Keratinocyte (primary cell): ENCODE results near the gene MOSMO. TPM values are rescaled to one million over a fixed set of nuclear protein-coding genes. Genes with fewer than 3 reads are reported as not detected.

Source experiments
- DNase-seq: peaks from one replicate; pipeline ENCODE4 v3.0.0-alpha.2; 2011; ENCODE audit warnings: low read depth, missing footprints, low spot score
- FAIRE-seq: peaks from 2 replicates; lab custom pipeline; 2011; peaks lifted over from hg19 to GRCh38; lab: Jason Lieb, UNC
- H2AFZ ChIP-seq: 2 replicates; pipeline ENCODE4 v1.6.0; 2012; ENCODE audit warnings: low read length, control low read depth, inconsistent platforms; ENCODE audit not compliant: control insufficient read depth
- H3K27ac ChIP-seq: 2 replicates; pipeline ENCODE4 v1.5.1; 2011; ENCODE audit warnings: low read length; ENCODE audit not compliant: control insufficient read depth, insufficient read depth
- H3K27me3 ChIP-seq: 3 replicates; pipeline ENCODE4 v1.6.0; 2011; ENCODE audit warnings: low read length; ENCODE audit not compliant: control insufficient read depth, insufficient read depth; ENCODE audit errors: extremely low read depth
- H3K36me3 ChIP-seq, 2 experiments: 2 replicates in 1 of 2; 3 replicates in 1 of 2; pipeline ENCODE4 v1.5.1; 2011; ENCODE audit warnings: low read length in 2 of 2, mild to moderate bottlenecking in 1 of 2; ENCODE audit not compliant: control insufficient read depth in 2 of 2, insufficient read depth in 2 of 2; ENCODE audit errors: extremely low read depth in 1 of 2
- H3K4me1 ChIP-seq: 3 replicates; pipeline ENCODE4 v1.5.1; 2011; ENCODE audit warnings: low read length; ENCODE audit not compliant: control insufficient read depth, insufficient read depth; ENCODE audit errors: extremely low read depth
- H3K4me2 ChIP-seq: 3 replicates; pipeline ENCODE4 v1.6.0; 2011; ENCODE audit warnings: low read depth, low read length; ENCODE audit not compliant: control insufficient read depth, insufficient read depth; ENCODE audit errors: extremely low read depth
- H3K4me3 ChIP-seq, 3 experiments: fragments of 200-600 bp in 1 of 3; sonication (generic) in 1 of 3; 2 replicates in 2 of 3; 3 replicates in 1 of 3; pipeline ENCODE4 v1.5.1; 2011 to 2016; ENCODE audit warnings: low read length in 3 of 3, mild to moderate bottlenecking in 3 of 3, control low read depth in 2 of 3, inconsistent platforms in 1 of 3, low read depth in 1 of 3, mixed read lengths in 1 of 3, mixed run types in 1 of 3, moderate library complexity in 1 of 3; ENCODE audit not compliant: control insufficient read depth in 2 of 3, insufficient read depth in 2 of 3; ENCODE audit errors: extremely low read depth in 1 of 3
- H3K79me2 ChIP-seq: 2 replicates; pipeline ENCODE4 v1.6.0; 2012; ENCODE audit warnings: low read length; ENCODE audit not compliant: control insufficient read depth, insufficient read depth
- H3K9ac ChIP-seq: 3 replicates; pipeline ENCODE4 v1.6.0; 2011; ENCODE audit warnings: low read length; ENCODE audit not compliant: control insufficient read depth, insufficient read depth; ENCODE audit errors: extremely low read depth
- H3K9me1 ChIP-seq: 3 replicates; pipeline ENCODE4 v1.6.0; 2011; ENCODE audit warnings: low read length; ENCODE audit not compliant: control insufficient read depth, insufficient read depth; ENCODE audit errors: extremely low read depth
- H3K9me3 ChIP-seq: 2 replicates; pipeline ENCODE4 v1.5.1; 2012; ENCODE audit warnings: low read depth, low read length; ENCODE audit not compliant: control insufficient read depth
- H4K20me1 ChIP-seq: 3 replicates; pipeline ENCODE4 v1.6.0; 2011; ENCODE audit warnings: low read length; ENCODE audit not compliant: control insufficient read depth, insufficient read depth; ENCODE audit errors: extremely low read depth
- EZH2 ChIP-seq: IDR thresholded peaks from one replicate; pipeline ENCODE4 v1.6.1; 2012; ENCODE audit warnings: inconsistent platforms, mild to moderate bottlenecking, low read length, moderate library complexity
- dilution Hi-C: fragments of 300-500 bp; cut with MboI; formaldehyde crosslinking; loops from one replicate; pipeline ENCODE4 v1.7.0; 2020; ENCODE audit warnings: low sequenced_read_pairs; ENCODE audit not compliant: extremely low pct_ligation_motif_present
- polyA plus RNA-seq, 5 experiments: library from polyadenylated mRNA; depleted of rRNA in 3 of 5; stranded (reverse) in 3 of 5; stranded (forward) in 1 of 5; unstranded in 1 of 5; fragments of >200 nt; gene quantifications; 1 replicate in 1 of 5; 2 replicates in 3 of 5; 3 replicates in 1 of 5; pipeline versions ENCODE4 v1.2.1 to v1.2.3, GENCODE V29; 2011 to 2012; ENCODE audit warnings: missing spikeins in 2 of 5, low read depth in 1 of 5, low replicate concordance in 1 of 5
- TF ChIP-seq, protein P1 (sequence below), 3 experiments: IDR thresholded peaks in 1 of 3; conservative IDR thresholded peaks in 1 of 3; optimal IDR thresholded peaks in 1 of 3; 2 replicates in 2 of 3; 3 replicates in 1 of 3; pipeline versions ENCODE3 to v1.5.1; 2011; ENCODE audit warnings: low read length in 3 of 3, mild to moderate bottlenecking in 3 of 3, moderate library complexity in 2 of 3, control low read depth in 1 of 3, inconsistent platforms in 1 of 3; ENCODE audit not compliant: insufficient read depth in 2 of 3; ENCODE audit errors: extremely low read depth in 1 of 3

MOSMO gene
- polyA plus RNA-seq, 1 donor (not counting 4 experiments of a cell fraction or from before 2014, with no cell fraction given): 26.2 TPM

DNA sequence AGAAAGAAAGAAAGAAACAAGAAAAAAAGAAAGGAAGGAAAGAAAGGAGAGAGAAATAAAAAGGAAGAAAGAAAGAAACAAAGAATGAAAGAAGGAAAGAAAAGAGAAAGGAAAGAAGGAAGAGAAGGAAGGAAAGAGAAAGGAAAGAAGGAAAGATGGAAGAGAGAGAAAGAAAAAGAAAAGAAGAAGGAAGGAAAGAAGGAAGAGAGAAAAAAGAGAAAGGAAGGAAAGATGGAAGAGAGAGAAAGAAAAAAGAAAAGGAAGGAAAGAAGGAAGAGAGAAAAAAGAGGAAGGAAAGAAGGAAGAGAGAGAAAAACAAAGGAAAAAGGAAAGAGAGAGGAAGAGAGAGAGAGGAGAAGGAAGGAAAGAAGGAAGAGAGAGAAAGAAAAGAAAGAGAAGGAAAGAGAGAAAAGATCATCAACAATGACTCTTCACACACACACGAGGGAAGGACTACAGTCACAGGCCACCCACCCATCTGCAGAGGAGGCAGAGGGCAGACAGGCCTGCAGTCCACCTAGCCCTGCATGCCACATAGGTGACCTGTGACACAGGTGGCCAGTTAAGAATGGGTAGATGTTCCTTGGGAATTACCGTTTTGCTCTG is 108.3 kb downstream of the MOSMO start:
- FAIRE-seq: no peak

GRCh38 chr16:22117609-22118008 is 109.7 kb downstream of the MOSMO start:
- no peak for DNase-seq
- H2AFZ ChIP-seq: no peak overlapping the region
- no peak overlapping the region for H3K9ac ChIP-seq
- H3K9me1 ChIP-seq: no peaks in the 10 kb centered on the region
- no peak for TF ChIP-seq EZH2
- TF ChIP-seq, protein P1, sequence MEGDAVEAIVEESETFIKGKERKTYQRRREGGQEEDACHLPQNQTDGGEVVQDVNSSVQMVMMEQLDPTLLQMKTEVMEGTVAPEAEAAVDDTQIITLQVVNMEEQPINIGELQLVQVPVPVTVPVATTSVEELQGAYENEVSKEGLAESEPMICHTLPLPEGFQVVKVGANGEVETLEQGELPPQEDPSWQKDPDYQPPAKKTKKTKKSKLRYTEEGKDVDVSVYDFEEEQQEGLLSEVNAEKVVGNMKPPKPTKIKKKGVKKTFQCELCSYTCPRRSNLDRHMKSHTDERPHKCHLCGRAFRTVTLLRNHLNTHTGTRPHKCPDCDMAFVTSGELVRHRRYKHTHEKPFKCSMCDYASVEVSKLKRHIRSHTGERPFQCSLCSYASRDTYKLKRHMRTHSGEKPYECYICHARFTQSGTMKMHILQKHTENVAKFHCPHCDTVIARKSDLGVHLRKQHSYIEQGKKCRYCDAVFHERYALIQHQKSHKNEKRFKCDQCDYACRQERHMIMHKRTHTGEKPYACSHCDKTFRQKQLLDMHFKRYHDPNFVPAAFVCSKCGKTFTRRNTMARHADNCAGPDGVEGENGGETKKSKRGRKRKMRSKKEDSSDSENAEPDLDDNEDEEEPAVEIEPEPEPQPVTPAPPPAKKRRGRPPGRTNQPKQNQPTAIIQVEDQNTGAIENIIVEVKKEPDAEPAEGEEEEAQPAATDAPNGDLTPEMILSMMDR (optimal IDR thresholded peaks at IDR 0.05 in 1 of 3, IDR thresholded peaks at IDR 0.05 in 1 of 3, conservative IDR thresholded peaks at IDR 0.05 in 1 of 3; ENCODE audit: extremely low read depth in 1 of 3, insufficient read depth in 2 of 3, low read length in 3 of 3): no peak
- H3K4me2 ChIP-seq: no peak overlapping the region
- H3K27ac ChIP-seq: no peak overlapping the region
- no peaks in the 10 kb centered on the region for H4K20me1 ChIP-seq
- no peaks in the 10 kb centered on the region for H3K9me3 ChIP-seq
- peaks cover 4% of the 10 kb centered on the region for H3K27me3 ChIP-seq
- peak; percentile 57 for FAIRE-seq
- no peaks in the 10 kb centered on the region for H3K36me3 ChIP-seq
- H3K4me1 ChIP-seq: peaks cover 2% of the 10 kb centered on the region
- no peaks in the 10 kb centered on the region for H3K79me2 ChIP-seq
- H3K4me3 ChIP-seq: no peak overlapping the region
- dilution Hi-C loops: no loop called here

More for the DNA sequence above, 108.3 kb downstream of the MOSMO start:
- Histone ChIP-seq H3K9me3 (no peaks in the 10 kb centered on the region), H3K4me1 (peaks cover 2% of the 10 kb centered on the region), H3K27me3 (peaks cover 4% of the 10 kb centered on the region), H4K20me1 (no peaks in the 10 kb centered on the region), H3K79me2 (no peaks in the 10 kb centered on the region), H3K4me3 (no peak overlapping the region), H3K4me2 (no peak overlapping the region), H3K27ac (no peak overlapping the region), H3K9me1 (no peaks in the 10 kb centered on the region), H3K36me3 (no peaks in the 10 kb centered on the region), H3K9ac (no peak overlapping the region), H2AFZ (no peak overlapping the region)
- dilution Hi-C loops: no loop called here
- DNase-seq: no peak
- no peak for TF ChIP-seq EZH2
- TF ChIP-seq, protein P1 (optimal IDR thresholded peaks at IDR 0.05 in 1 of 3, IDR thresholded peaks at IDR 0.05 in 1 of 3, conservative IDR thresholded peaks at IDR 0.05 in 1 of 3; ENCODE audit: extremely low read depth in 1 of 3, insufficient read depth in 2 of 3, low read length in 3 of 3): no peak
